Urinary bladder (tissue), 4 donors: ENCODE data around the gene FRMD4A. TPM values are rescaled to one million over a fixed set of nuclear protein-coding genes. Genes with fewer than 3 reads are reported as not detected.
"Not testable (repeated sequence)": the region's sequence is repeated elsewhere in the genome, so short reads cannot be mapped to it uniquely, and the experiment has no call there.

Experiments
- DNase-seq: peaks from one replicate; pipeline ENCODE4 v3.0.0-alpha.2; 2015; ENCODE audit errors: extremely low spot score
- H3K27ac ChIP-seq: one replicate; pipeline ENCODE4 v1.5.1; 2013; ENCODE audit warnings: low read depth, mild to moderate bottlenecking, moderate library complexity
- H3K36me3 ChIP-seq: one replicate; pipeline ENCODE4 v1.6.1; 2013; ENCODE audit warnings: mild to moderate bottlenecking, moderate library complexity; ENCODE audit not compliant: insufficient read depth
- H3K4me1 ChIP-seq: one replicate; pipeline ENCODE4 v1.6.1; 2013; ENCODE audit warnings: mild to moderate bottlenecking, moderate library complexity; ENCODE audit not compliant: insufficient read depth
- H3K4me3 ChIP-seq: one replicate; pipeline ENCODE4 v1.5.1; 2013; ENCODE audit warnings: low read depth, low read length
- WGBS: extraction: QIAGEN DNeasy Blood & Tissue Kit; methylation state at CpG from one replicate; pipeline ENCODE4 v1.1.7; 2013; 5-methylcytosine and 5-hydroxymethylcytosine counted together
- polyA plus RNA-seq: library from polyadenylated mRNA; stranded (reverse); fragments of 200-250 nt; gene quantifications from one replicate; pipeline ENCODE4 v1.2.3, GENCODE V29; 2013
- total RNA-seq: library from RNA; depleted of rRNA; stranded (reverse); fragments of >200 nt; gene quantifications from one replicate; pipeline ENCODE4 v1.2.3, GENCODE V29; 2014
- donor health status: healthy with polysubstance abuse.
- donor health status: healthy.

FRMD4A gene
- total and polyA plus RNA-seq, 2 donors, result 15.1 to 32.9 TPM

- H3K4me3 ChIP-seq, result no peak overlapping the region
- no peaks in the 10 kb centered on the region for H3K4me1 ChIP-seq
- H3K36me3 ChIP-seq, result no peaks in the 10 kb centered on the region
- WGBS, result 88% methylated on average over 14 of the region's 14 CpGs
- H3K27ac ChIP-seq, result no peak overlapping the region
- no peak for DNase-seq
Observed at GRCh38 chr10:13775786-13776775, 554.6 kb downstream of the FRMD4A start.

GRCh38 chr10:13774303-13774893 is 556.3 kb downstream of the FRMD4A start:
- Histone ChIP-seq H3K4me3 (no peak overlapping the region), H3K27ac (no peak overlapping the region), H3K4me1 (no peaks in the 10 kb centered on the region), H3K36me3 (no peaks in the 10 kb centered on the region)
- DNase-seq, result no peak
- WGBS, result 75% methylated on average over 9 of the region's 9 CpGs

- Histone ChIP-seq H3K4me1 (no peaks in the 10 kb centered on the region), H3K36me3 (no peaks in the 10 kb centered on the region), H3K4me3 (no peak overlapping the region), H3K27ac (no peak overlapping the region)
- no peak for DNase-seq
- 80% methylated on average over 13 of the region's 13 CpGs for WGBS
Observed at GRCh38 chr10:13773496-13774170, 557.1 kb downstream of the FRMD4A start.

- Histone ChIP-seq H3K36me3 (no peaks in the 10 kb centered on the region), H3K4me3 (no peak overlapping the region), H3K27ac (no peak overlapping the region), H3K4me1 (no peaks in the 10 kb centered on the region)
- WGBS, result 84% methylated on average over 8 of the region's 8 CpGs
- no peak for DNase-seq
Observed at GRCh38 chr10:13773043-13773442, 557.7 kb downstream of the FRMD4A start.

GRCh38 chr10:13771992-13772391 is 558.7 kb downstream of the FRMD4A start:
- no peak overlapping the region for H3K27ac ChIP-seq
- H3K4me1 ChIP-seq, result no peaks in the 10 kb centered on the region
- WGBS, result 69% methylated on average over 4 of the region's 4 CpGs
- DNase-seq, result no peak
- H3K4me3 ChIP-seq, result no peak overlapping the region
- H3K36me3 ChIP-seq, result no peaks in the 10 kb centered on the region

GRCh38 chr10:13770760-13771493 is 559.8 kb downstream of the FRMD4A start:
- H3K27ac ChIP-seq, result no peak overlapping the region
- no peaks in the 10 kb centered on the region for H3K36me3 ChIP-seq
- 98% methylated on average over 4 of the region's 4 CpGs for WGBS
- H3K4me1 ChIP-seq, result no peaks in the 10 kb centered on the region
- H3K4me3 ChIP-seq, result no peak overlapping the region
- no peak for DNase-seq

GRCh38 chr10:13769946-13770345 is 560.8 kb downstream of the FRMD4A start:
- 90% methylated on average over 10 of the region's 10 CpGs for WGBS
- no peak overlapping the region for H3K27ac ChIP-seq

GRCh38 chr10:13767676-13768178 is 563.0 kb downstream of the FRMD4A start:
- no peaks in the 10 kb centered on the region for H3K36me3 ChIP-seq
- WGBS, result 69% methylated on average over 13 of the region's 13 CpGs
- no peak overlapping the region for H3K4me3 ChIP-seq
- DNase-seq, result no peak
- no peaks in the 10 kb centered on the region for H3K4me1 ChIP-seq
- H3K27ac ChIP-seq, result no peak overlapping the region

More at GRCh38 chr10:13769946-13770345, 560.8 kb downstream of the FRMD4A start:
- no peak for DNase-seq
- Histone ChIP-seq H3K36me3 (no peaks in the 10 kb centered on the region), H3K4me3 (no peak overlapping the region), H3K4me1 (no peaks in the 10 kb centered on the region)

- not testable (repeated sequence) for H3K4me3 ChIP-seq, DNase-seq, H3K27ac ChIP-seq, H3K4me1 ChIP-seq, H3K36me3 ChIP-seq
- 97% methylated on average over 5 of the region's 5 CpGs for WGBS
Observed at GRCh38 chr10:13767148-13767547, 563.6 kb downstream of the FRMD4A start.

GRCh38 chr10:13765641-13766341 is 564.9 kb downstream of the FRMD4A start:
- DNase-seq, result no peak
- WGBS, result 65% methylated on average over 19 of the region's 19 CpGs
- H3K27ac ChIP-seq, result no peak overlapping the region

GRCh38 chr10:13761490-13762091 is 569.1 kb downstream of the FRMD4A start:
- H3K4me1 ChIP-seq, result no peaks in the 10 kb centered on the region
- no peak for DNase-seq
- 94% methylated on average over 2 of the region's 2 CpGs for WGBS

More at GRCh38 chr10:13765641-13766341, 564.9 kb downstream of the FRMD4A start:
- Histone ChIP-seq H3K36me3 (no peaks in the 10 kb centered on the region), H3K4me3 (no peak overlapping the region), H3K4me1 (no peaks in the 10 kb centered on the region)

GRCh38 chr10:13759168-13759567 is 571.6 kb downstream of the FRMD4A start:
- whole genome bisulfite sequencing, result 84% methylated on average over 6 of the region's 6 CpGs

More at GRCh38 chr10:13761490-13762091, 569.1 kb downstream of the FRMD4A start:
- no peak overlapping the region for H3K27ac ChIP-seq
- H3K36me3 ChIP-seq, result no peaks in the 10 kb centered on the region
- H3K4me3 ChIP-seq, result no peak overlapping the region

More at GRCh38 chr10:13759168-13759567, 571.6 kb downstream of the FRMD4A start:
- Histone ChIP-seq H3K36me3 (no peaks in the 10 kb centered on the region), H3K27ac (no peak overlapping the region), H3K4me1 (no peaks in the 10 kb centered on the region), H3K4me3 (no peak overlapping the region)
- DNase-seq, result no peak
